ENCODE results near the gene DNAJC7.
"Not testable (repeated sequence)": the region's sequence is repeated elsewhere in the genome, so short reads cannot be mapped to it uniquely, and the experiment has no call there.

The DNAJC7 gene

DNA sequence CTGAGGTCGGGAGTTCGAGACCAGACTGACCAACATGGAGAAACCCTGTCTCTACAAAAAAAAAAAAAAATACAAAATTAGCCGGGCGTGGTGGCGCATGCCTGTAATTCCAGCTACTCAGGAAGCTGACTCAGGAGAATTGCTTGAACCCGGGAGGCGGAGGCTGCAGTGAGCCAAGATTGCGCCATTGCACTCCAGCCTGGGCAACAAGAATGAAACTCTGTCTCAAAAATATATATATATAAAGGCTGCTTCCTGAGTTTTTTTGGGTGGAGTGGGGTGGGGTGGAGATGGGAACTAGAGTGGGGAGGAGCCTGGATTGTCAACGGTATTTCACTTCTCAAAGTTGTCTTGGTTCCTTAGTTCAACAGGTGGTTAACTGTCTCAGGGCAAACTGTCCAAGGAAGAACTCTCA is 7.0 kb downstream of the DNAJC7 start:
- not testable (repeated sequence) for DNase-seq

DNA sequence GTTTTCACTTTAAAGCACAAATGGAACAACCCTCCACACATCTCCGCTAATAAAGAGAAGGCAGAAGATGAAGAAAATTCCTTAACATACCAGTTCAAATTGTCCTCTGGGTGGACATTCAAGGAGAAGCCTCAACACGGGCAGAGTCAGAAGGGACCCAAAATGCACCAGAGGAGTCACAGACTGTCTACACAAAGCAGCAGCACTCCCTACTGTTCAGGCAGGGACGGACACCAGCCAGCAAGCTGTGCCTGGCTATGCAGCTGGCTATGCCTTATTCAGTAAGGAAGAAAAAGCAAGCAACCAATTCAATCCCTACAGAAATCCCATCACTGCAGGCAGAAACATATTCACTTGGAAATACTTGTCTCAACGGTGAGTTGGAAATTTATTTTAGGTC is 8.1 kb downstream of the DNAJC7 start:
- no peak for DNase-seq

DNA sequence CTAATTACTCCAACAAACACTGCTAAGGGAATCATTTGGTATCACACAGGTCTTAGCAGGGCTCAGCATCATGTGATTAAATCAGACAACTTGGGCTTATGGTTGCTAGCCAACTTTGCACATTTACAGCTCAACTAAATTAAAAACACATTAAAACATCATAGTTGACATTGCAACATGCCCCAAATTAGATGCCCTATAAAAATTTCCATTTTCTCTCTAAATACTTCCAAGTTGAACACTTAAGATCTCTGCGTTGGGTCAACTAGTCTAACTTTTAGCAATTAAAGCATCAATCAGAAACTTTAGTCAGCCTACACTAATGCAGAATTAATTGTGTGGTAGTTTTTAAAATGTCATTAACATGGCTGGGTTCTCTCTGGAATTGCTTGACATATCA is 12.1 kb downstream of the DNAJC7 start:
- DNase-seq, result no peak

DNA sequence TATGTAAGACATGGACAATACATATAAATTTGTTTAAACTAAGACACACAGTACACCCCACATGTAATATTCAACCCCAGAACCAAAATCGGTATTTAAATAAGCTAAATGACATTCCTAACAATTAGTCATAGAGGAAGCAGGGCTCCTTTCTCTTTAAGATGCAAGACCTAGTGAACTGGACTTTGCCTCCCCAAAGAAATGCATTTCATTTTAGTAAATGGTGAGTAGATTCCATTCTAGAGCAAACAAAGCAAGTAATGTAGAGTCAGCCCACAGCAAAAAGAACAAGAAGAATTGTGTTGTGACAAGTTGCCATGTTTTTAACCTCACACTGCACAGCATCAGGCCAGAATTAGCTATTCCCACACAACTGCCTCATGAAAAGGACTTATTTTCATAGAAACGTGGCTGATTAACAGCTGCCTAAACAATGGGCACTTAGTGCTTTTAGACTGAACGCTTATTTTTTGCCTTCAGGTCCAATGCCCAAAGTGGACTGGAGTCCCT is 14.4 kb downstream of the DNAJC7 start:
- DNase-seq, result no peak

DNA sequence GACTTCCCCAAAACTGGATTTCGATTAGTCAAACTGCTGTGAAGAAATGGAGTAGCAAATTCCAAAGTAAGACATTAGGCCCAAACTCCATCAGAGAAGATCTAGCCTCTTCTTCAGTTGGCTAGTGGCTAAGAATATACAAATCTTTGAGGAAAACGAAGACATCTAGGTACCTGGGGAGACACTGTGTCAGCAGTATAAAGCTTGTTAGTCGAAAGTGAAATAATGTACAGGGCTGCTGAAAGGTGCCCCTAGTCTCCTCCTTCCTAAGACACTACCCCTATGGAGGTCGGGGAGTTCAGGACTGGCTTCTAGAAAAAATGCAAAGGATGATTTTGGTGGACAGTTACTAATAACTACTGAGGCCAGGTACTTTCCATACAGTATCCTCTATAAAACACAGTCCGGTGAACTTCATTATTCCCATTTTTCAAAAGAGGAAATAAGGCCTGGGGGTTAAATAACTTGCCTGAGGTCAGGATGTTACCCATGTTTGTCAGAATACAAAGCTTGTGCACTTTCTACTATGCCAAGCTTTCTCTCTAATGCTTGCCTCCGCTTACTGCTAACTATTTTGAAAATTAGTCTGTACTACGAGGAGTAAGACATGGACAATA is 15.0 kb downstream of the DNAJC7 start:
- DNase-seq, result no peak

DNA sequence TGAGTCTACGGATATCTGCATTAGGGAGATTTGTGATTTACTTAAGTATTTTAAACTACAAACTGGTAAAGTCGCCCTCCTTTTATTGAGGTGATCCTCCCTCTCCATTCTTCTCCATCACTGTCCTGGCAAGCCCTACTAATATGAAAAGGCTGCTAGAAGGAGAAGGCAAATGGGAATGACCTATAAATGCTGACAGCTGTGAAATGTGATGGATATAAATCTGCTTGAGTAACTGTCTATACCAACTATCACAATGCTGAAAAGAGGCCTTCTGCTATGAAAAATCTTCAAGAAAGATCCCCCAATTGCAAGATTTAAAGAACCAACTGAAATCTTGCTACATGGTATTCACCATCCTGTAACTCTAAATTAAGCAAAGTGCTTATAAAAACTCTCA is 15.5 kb downstream of the DNAJC7 start:
- no peak for DNase-seq

DNA sequence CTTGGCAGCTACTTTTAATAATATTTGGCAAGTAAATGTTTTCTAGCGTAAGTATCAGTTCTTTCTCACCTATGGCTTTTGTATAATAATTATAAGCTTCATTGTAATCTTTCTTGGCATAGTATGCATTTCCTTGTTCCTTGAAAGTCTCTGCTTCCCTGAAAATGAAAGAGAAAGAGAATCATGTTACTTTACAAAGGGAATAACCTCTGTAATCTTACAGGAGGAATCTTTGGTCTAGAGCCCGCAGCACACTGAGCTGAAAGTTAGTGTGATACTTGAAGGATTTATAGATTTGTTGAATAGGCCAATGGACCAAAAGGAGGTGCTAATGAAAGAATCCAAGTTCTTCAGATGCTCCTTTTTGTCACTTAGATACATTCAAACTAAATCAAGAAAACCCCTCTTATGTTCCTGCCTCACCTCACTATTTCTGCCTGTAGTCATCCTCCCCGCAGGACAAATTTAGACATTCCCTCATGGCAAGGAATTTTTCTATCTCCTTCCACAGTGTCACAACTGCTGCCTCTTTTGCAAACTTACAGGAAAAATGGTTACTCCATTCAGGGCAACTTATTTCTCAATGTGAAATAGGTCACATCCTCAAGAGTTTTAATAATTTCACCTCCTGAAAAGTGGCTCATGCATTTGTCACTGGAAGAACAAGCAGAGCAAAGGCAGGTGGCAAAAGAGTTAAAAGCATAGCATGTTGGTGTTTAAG is 16.7 kb downstream of the DNAJC7 start:
- DNase-seq, result no peak

DNA sequence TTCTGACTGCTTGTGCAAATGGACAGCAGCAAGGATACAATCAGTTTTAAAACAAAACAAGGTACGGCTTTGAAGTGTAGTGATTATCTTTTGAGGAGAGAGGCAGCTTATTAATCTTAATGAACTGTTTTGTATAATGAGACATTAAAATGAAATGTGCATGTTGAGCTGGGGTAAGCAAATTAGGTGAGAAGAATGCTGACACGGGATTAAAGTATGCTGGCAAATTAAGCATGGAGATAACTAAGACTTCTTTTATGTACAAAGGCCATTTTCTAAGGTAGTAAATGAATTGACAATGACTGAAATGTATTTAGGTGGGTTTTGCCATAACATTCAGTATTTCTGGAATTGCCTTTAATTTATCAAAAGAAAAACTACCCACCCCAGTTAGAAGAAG is 18.7 kb downstream of the DNAJC7 start:
- DNase-seq, result no peak

DNA sequence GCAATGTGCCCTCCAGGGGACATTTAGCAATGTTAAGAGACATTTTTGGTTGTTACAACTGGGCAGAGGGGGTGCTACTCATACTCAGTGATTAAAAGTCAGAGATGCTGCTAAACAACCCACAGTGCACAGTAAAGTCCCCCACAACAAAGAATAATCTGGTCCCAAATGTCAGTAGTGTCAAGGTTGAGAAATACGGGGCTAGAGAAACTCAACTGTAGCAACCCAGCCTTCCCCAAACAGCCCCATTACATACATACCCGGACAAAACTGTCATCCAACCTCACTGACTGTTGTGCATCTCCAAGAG is 20.4 kb downstream of the DNAJC7 start:
- DNase-seq, result no peak

DNA sequence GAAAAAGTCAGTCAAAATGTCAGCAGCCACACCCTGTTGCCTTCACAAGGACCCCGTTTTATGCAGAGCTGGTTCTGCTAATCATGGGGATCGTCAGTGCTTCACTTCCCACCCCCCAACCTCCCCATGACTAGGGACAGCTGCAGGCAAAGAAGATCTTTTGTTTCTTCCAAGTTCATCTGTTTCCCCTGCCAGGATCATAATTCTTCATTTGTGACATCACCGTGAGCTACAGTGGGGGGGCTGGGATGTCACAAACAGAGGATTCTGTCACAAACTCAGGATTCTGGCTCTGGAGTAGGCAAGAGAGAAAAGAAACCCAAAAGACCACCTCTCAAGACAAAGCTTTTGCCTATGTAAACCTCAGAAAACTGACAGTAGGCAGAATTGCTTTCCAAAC is 24.7 kb downstream of the DNAJC7 start:
- DNase-seq, result no peak

DNA sequence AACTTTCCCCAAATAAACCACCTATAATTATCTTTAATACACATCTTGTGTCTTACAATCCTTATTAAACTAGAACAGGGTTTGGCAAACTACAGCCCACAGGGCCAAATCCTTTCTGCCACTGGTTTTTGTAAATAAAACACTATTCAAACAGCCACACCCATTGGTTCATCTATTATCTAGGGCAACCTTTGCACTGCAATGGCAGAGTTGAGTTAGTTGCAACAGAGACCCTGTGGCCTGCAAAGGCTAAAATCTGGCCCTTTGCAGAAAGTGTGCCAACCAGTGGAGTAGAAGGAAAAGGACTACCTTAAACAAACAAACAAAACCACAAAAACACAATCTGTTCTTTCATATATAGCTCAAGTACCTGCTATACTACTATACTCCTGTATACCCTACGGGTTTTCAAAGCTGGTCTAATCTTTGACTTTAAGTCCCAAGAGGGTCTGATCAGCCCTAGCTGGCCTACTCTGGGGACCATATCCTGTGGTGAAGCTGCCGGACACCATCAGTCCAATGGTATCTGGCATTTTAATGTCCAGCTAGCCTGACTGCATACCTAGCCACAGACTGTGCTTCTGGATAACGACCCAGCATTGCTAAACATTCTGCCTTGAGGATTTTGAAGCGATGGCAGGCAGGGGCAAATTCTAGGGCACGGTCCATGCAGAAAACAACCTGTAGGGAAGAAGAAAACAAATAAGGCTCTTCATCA is 27.4 kb downstream of the DNAJC7 start:
- DNase-seq, result no peak

DNA sequence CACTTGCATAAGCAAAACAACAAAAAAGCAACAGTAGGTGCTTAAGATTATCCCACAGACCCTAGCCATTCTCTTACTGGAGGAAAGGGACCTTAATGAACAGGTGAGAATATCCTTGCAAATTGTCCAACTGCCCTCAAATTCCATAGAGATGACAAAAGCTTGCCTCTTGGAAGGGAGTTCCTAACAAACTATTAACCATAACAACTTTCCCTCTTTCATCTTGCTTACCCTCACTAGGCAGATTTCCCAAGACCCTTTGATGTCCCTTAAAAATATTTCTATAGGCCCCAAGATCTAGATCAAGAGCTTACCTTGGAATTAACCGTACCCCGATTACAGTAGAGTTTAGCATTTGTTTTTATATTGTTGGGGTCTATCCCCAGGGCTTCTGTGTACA is 28.8 kb downstream of the DNAJC7 start:
- no peak for DNase-seq

DNA sequence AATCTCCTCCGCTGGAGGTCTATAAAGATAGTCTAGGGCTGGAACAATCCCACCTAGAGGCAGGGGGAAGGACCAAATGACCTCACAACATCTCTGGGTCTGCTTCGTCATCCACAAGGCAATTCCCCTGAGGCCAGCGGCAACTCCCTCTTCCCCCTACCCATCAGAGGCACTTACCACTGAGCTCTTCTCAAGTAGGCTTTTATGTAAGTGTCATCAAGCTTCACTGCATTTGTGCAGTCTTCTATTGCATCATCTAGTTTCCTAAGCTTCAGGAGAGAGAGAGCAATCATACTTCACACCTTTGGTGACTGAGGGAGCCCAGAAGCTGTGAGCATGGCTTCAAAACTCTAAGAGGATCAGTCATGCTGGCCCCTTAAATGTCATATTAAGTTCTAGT is 29.6 kb downstream of the DNAJC7 start:
- DNase-seq, result no peak

DNA sequence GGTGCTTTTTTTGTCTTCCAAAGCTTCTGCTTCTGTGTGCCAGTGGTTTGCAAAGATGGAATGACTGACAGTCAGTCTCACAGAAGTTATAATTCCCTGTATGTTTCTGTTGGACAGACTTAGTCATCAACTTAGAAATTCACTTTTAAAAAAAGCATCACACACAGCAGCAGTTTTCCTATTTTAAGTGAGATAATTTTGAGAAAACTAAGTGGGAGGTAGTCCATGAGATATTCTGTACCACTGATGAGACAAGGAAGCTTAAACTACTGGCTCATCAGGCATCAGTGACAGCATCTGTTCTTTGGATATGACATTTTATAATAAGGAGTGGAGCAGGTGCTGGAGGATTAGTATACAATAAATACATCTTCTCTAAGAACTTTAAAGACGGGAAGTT is 30.6 kb downstream of the DNAJC7 start:
- DNase-seq, result no peak

DNA sequence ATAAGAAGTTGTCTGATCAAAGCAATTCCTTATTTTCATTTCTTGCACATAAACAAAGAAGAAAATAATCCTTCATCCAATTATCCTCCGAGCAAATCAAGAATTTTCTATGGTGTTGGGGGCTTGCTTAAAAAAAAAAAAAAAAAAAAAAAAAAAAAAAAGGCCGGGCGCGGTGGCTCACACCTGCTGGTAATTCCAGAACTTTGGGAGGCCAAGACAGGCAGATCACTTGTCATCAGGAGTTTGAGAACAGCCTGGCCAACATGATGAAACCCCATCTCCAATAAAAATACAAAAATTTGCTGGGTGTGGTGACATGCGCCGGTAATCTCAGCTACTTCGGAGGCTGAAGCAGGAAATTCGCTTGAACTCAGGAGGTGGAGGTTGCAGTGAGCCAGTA is 31.3 kb downstream of the DNAJC7 start:
- no peak for DNase-seq

DNA sequence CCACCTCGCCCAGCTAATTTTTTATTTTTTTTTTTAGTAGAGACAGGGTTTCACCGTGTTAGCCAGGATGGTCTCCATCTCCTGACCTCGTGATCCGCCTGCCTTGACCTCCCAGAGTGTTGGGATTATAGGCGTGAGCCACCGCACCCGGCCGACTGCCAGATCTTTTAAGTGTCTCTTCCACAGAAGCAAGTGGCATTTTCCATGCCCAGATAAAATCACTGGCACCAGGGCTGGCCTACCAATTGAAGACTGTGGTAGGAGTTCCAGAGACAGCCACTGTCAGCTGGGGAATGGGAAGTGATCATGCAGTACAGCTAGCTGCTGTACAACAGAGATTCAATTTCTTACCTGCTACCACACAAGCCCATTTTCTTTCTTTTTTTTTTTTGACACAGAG is 32.8 kb downstream of the DNAJC7 start:
- DNase-seq, result no peak

DNA sequence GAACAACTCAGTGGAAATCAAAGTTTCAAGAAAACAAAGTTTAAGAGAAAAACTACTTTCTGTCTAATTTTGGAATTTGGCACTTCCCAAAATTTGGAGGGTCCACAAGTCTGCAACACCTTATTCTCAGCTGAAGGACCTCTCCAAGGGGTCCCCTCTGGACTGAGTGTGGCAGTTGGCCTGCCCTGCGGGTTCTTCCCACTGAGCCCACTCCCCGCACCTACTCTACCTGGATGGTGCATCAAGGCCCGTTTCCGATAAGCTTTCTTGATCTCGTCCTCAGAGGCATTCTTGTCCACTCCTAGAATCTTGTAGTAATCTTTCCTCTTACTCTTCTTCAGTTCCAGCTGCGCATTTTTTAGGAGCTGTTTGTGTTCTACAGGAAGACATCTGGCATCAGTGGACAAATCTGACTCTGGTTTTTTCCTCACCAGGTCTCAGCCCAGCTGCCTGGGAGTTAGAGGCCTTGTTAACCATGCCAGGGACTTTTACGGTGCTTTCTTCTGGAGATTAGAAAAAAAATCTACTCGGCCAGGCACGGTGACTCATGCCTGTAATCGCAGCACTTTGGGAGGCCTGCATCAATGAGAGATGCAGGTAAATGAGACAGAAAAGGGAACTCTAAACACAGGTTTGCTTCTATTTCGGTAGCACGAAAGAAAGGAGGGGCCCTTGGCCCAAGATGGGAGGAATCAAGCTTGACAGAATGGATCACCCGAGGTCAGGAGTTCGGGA is 35.0 kb downstream of the DNAJC7 start:
- no peak for DNase-seq

DNA sequence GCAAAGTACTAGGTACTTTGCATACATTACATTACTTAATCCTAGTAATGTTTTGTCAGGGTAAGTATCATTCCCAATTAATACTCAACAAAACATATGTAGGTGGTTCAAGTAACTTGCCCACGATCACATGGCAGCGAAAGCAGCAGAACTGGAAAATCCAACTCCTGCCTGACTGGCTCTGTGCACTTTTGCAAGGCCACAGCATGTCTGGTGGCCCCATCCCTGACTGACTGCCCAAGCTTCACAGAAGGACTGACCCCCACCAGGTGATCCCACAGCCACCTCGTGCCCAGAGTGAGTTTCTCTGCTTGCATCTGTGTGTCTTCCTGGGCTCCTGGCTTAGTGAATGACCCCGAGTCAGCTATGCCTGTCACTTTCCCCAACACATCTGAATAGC is 39.2 kb downstream of the DNAJC7 start:
- DNase-seq, result no peak

DNA sequence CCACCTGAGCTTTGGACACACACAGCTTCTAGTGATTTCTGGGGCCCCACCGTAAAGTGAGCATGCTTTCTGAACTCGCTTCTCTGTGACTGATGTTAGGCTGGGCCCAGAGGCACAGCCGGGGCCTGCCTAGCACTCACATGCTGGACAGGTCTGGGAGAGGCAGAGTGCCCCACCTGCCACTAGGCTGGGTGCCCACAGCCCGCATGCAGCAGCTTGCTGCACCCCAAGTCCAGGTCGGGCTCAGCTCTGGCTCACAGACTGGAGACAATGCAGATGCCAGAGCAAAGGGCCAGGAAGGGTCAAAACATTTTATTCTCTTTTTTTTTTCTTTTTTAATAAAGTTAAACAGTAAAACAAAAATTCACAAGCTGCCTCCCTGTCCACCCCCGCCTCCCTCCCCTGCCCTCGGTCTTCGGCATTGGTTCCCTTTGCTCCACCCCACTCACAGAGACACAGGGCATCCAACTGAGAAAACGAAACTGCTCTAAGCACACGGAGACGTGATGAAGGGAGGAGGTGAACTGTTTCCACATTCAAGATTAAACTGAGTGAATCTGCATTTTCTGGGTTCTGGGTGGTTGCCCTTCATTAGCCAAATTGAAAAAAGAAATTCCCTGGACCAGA is 41.0 kb downstream of the DNAJC7 start:
- DNase-seq, result no peak

DNA sequence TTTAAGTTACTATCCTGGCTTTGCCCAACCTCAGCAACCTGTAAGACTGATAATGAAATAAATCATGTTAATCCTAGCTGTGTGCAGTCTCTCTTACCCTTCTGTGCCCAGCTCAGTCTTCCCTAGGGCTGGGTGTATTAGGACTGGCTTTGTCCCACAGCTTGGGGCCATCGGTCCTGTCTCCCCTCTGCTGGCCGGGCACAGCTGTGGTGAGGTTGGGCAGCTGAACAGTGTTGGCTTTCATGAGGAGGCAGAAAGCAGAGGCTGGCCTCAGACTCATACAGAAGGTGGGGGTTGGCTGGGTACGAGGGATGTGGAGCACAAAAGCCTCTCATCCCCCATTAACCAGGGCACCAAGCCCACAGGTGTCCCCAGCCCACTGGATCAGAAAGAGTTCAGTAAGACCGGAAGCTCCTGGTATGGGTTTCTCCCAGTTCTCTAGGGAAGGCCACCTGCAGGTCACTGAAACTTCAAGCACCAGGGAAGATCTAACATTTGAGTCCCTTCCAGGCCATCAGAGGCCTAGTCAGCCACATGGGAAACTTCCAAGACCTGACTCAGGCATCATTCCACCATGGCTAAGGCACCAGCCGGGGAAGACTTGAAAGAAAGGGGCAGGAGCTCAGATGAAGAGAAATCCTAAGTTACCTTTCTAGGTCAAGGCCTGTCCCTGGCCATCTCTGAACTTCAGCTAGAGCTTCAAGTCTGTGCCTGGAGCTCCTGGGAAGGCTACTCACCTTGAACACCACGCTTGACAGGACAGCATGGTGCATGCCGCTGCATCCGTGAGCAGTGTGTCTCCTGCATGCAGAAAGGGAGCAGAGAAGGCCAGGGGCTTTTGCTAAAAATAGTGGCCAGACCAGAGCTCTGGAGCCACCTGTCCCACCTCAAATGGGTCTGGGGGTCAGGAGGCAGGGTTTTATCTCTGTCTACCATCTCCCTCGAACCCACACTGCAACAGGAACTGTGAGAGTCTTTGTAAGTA is 41.8 kb downstream of the DNAJC7 start:
- no peak for DNase-seq

DNA sequence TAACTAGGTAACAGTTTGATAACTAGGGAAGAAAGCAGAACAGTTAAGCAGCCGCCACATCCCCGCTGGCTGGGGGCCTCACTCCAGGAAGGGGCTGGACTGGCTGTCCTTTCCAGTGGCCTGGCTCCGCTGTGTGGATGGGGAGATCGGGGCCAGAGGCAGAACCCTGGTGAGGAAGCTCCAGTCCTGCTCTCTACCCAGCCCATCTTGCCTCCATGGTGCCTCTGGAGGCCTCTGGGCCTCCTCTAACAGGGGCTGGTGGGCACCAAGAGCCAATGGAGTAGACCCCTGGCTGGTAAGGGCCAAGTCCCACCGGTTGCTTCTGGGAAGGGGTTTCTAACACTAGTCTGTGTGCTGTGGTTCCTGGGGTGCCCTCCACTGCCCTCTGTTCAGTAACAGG is 42.6 kb downstream of the DNAJC7 start:
- no peak for DNase-seq

DNA sequence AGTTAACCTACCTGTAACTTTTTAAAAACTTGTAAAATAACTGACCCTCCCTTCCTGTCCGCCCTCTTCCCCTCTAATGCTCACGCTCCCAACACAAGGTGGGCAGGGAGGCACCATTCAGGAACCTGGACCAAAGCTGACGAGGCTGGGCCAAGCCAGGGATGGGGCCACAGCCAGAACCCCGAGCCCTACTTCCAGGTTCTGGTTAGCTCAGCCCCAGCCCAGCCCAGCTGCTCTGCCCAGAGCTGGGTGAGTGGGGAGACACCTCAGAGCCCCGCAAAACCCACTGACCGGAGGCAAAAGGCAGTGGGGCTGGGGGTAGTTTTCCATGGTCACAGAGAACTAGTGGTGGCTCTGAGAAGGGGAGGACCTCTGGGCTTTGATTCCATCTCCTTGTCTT is 43.2 kb downstream of the DNAJC7 start:
- no peak for DNase-seq
